ENCODE measurements around the gene VPS16. TPM values are rescaled to one million over a fixed set of nuclear protein-coding genes. Genes with fewer than 3 reads are reported as not detected.

VPS16 gene
- total RNA-seq, 1 donor from 2014 or later, result 30.0 TPM

DNA sequence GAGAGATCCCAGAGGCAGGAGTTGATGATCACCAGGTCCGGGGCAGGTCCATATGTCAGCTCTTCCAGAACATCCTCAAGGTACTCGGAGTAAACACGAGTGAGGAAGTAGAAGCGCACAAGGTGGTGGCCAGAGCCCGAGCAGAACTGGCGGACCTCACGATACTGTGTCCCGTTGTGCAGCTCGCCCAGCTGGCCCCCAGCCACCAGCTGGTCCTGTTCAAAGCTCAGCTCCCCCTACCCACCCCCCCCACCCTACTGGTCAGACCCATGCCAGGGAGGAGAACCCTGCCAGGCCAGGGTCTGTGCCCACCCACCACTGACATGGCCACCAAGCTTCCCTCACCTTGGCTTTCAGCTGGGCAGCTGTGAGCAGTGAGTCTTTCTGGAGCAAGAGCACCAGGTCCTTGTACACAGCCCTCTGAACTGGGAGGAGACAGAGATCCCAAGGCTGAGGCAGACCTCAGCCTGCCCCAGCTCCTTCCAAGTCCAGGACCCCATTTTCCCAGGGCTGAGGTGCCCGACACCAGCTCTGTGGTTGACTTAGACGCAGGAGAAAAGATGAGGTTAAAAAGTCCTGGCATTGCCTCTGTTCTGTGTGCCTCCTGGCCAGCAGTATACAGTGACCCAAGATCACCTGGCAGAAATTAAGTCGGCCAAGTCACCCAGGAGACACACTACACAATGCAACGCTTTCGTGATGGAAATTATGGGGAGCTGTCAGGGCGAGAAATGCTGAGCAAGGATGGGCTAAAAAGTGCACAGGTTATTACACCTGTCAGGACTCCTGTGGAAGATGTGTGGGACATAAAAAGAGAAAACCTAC, 1.5 kb upstream of the VPS16 start:
- TF ChIP-seq, protein P1, sequence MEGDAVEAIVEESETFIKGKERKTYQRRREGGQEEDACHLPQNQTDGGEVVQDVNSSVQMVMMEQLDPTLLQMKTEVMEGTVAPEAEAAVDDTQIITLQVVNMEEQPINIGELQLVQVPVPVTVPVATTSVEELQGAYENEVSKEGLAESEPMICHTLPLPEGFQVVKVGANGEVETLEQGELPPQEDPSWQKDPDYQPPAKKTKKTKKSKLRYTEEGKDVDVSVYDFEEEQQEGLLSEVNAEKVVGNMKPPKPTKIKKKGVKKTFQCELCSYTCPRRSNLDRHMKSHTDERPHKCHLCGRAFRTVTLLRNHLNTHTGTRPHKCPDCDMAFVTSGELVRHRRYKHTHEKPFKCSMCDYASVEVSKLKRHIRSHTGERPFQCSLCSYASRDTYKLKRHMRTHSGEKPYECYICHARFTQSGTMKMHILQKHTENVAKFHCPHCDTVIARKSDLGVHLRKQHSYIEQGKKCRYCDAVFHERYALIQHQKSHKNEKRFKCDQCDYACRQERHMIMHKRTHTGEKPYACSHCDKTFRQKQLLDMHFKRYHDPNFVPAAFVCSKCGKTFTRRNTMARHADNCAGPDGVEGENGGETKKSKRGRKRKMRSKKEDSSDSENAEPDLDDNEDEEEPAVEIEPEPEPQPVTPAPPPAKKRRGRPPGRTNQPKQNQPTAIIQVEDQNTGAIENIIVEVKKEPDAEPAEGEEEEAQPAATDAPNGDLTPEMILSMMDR (IDR thresholded peaks at IDR 0.05), result no peak
- TF ChIP-seq POLR2AphosphoS5 (IDR thresholded peaks at IDR 0.05; ENCODE audit: insufficient read depth in 1 of 2, low read depth in 1 of 2) (no peak), POLR2A (IDR thresholded peaks at IDR 0.05) (no peak)

DNA sequence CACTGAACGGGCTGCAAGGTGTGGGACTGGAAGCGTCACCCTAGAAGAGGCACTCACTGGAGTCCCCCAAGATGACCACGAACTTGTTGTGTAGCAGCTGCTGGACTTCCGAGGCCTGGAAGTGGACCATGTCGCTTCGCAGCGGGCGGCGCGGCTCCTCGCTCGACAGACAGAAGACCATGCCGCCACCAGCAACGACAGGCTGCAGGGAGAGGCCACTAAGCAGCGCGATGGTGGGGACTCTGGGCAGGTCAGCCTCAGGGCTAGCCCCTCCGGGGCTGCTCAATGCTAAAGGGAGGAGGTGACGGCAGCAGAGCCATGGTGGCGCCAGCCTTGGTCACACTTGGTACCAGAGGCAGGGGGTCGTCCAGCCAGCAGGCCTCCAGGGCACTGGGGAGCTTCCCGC, 810 bp upstream of the VPS16 start:
- peak overlapping the region; percentile 93 for H3K27ac ChIP-seq
- peak in 1 of 2 donors; percentile 88 for DNase-seq (ENCODE audit: extremely low spot score in 2 of 2)
- H3K36me3 ChIP-seq, result peaks cover 0 to 20% of the 10 kb centered on the region in 2 donors
- TF ChIP-seq POLR2A (IDR thresholded peaks at IDR 0.05), result no peak
- TF ChIP-seq POLR2AphosphoS5 (IDR thresholded peaks at IDR 0.05; ENCODE audit: insufficient read depth in 1 of 2, low read depth in 1 of 2), result no peak
- TF ChIP-seq, protein P1 (IDR thresholded peaks at IDR 0.05), result no peak
- intact Hi-C loops (cut with DNase I), result no loop called here
- no peaks in the 10 kb centered on the region for H3K27me3 ChIP-seq
- H3K4me3 ChIP-seq, result peak overlapping the region; percentile 81 to 88
- H3K4me1 ChIP-seq, result peaks cover 35% of the 10 kb centered on the region
- no peaks in the 10 kb centered on the region for H3K9me3 ChIP-seq

More for the DNA sequence above, 1.5 kb upstream of the VPS16 start:
- Histone ChIP-seq H3K27me3 (no peaks in the 10 kb centered on the region), H3K9me3 (no peaks in the 10 kb centered on the region), H3K36me3 (peaks cover 0 to 20% of the 10 kb centered on the region in 2 donors), H3K4me3 (no peak overlapping the region), H3K27ac (no peak overlapping the region), H3K4me1 (peaks cover 35% of the 10 kb centered on the region)
- DNase-seq (ENCODE audit: extremely low spot score in 2 of 2), result peak in 1 of 2 donors; percentile 70
- intact Hi-C loops (cut with DNase I), result no loop called here

DNA sequence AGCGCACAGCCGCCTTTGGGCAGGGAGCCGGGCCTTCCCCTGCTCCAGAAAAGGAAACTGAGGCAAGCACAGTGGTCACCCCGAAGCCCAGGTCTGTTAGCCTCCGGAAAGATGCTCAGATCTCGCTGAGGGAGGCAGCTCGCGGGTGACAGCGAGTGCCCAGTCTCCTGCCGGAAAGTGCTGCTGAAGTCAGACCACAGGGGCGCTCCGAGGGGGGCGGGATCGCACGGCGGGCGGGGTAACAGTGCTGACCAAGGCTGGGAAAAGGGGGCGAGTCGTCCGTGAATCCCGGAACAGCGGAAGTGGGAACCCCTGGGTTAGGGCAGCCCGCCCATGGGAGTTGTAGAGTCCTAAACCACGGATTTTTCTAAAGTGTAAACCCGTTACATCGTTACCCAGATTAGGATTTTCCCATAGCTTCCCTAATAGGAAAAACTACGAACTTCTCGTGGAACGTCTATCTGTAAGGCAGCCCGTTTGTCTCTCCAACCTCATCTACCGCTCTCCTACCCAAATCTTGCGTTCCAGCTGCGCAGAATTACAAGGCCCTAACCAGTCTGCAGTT, 504 bp downstream of the VPS16 start:
- H3K36me3 ChIP-seq, result peaks cover 0 to 12% of the 10 kb centered on the region in 2 donors
- intact Hi-C loops (cut with DNase I), result no loop called here
- H3K4me1 ChIP-seq, result peaks cover 35% of the 10 kb centered on the region
- H3K9me3 ChIP-seq, result no peaks in the 10 kb centered on the region
- TF ChIP-seq, protein P1 (IDR thresholded peaks at IDR 0.05), result no peak
- H3K27me3 ChIP-seq, result no peaks in the 10 kb centered on the region
- DNase-seq (ENCODE audit: extremely low spot score in 2 of 2), result peak in 1 of 2 donors; percentile 96
- H3K4me3 ChIP-seq, result peak overlapping the region; percentile 81 to 88
- H3K27ac ChIP-seq, result peak overlapping the region; percentile 93

DNA sequence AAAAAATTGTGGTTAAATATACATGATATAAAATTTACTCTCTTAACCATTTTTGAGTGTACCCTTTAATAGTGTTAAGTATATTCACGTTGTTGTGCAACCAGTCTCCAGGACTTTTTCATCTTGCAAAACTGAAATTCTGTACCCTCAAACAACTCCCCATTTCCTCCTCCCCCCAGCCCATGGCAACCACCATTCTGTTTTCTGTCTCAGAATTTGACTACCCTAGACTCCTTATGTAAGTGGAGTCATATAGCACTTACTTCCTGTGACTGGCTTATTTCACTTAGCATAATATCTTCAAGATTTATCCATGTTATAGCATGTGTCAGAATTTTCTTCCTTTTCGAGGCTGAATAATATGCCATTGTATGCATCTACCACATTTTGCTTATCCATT, 5.1 kb downstream of the VPS16 start:
- Histone ChIP-seq H3K36me3 (peaks cover 0 to 9% of the 10 kb centered on the region in 2 donors), H3K27me3 (no peaks in the 10 kb centered on the region), H3K4me3 (no peak overlapping the region), H3K27ac (no peak overlapping the region), H3K9me3 (no peaks in the 10 kb centered on the region), H3K4me1 (peaks cover 24% of the 10 kb centered on the region)
- TF ChIP-seq POLR2A (IDR thresholded peaks at IDR 0.05), result no peak
- no peak for TF ChIP-seq POLR2AphosphoS5 (IDR thresholded peaks at IDR 0.05; ENCODE audit: insufficient read depth in 1 of 2, low read depth in 1 of 2)
- TF ChIP-seq, protein P1 (IDR thresholded peaks at IDR 0.05), result no peak
- peak in 1 of 2 donors; percentile 29 for DNase-seq (ENCODE audit: extremely low spot score in 2 of 2)
- intact Hi-C loops (cut with DNase I), result no loop called here

DNA sequence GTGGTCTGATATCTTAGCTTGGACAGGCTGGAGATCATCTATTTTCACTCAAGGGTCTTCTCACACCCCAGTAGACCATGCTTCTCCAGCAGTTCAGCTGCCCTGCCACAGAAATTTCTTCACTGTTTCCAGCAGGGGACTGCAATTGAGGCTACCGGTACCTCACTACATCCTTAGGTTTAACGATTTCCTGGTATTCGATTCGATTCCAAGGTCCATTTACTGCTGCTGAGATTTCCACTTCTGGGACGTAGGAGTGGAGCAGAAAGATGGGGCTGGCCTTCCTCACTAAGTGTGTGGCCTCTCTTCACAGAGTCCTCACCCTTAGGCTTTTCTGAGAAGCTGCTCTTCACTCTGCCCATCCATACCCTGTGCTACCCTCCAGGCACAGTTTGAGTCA, 6.2 kb downstream of the VPS16 start:
- no peaks in the 10 kb centered on the region for H3K27me3 ChIP-seq
- no peaks in the 10 kb centered on the region for H3K9me3 ChIP-seq
- TF ChIP-seq POLR2AphosphoS5 (IDR thresholded peaks at IDR 0.05; ENCODE audit: insufficient read depth in 1 of 2, low read depth in 1 of 2) (no peak), POLR2A (IDR thresholded peaks at IDR 0.05) (no peak)
- TF ChIP-seq, protein P1 (IDR thresholded peaks at IDR 0.05), result no peak
- H3K36me3 ChIP-seq, result peaks cover 0 to 9% of the 10 kb centered on the region in 2 donors
- H3K4me3 ChIP-seq, result no peak overlapping the region
- intact Hi-C loops (cut with DNase I), result no loop called here
- peaks cover 17% of the 10 kb centered on the region for H3K4me1 ChIP-seq
- no peak overlapping the region for H3K27ac ChIP-seq
- DNase-seq (ENCODE audit: extremely low spot score in 2 of 2), result no peak
